NB4 (cell line): Measurements from ENCODE around the gene NLRP8.
"Not testable (repeated sequence)": the region's sequence is repeated elsewhere in the genome, so short reads cannot be mapped to it uniquely, and the experiment has no call there.

Experiments
- DNase-seq: peaks from one replicate; pipeline ENCODE4 v3.0.0; 2010; ENCODE audit warnings: low read depth
- H3K4me3 ChIP-seq: one replicate; pipeline ENCODE4 v1.5.1; 2011; ENCODE audit warnings: mild to moderate bottlenecking, low read depth, low read length, moderate library complexity
- CTCF ChIP-seq: IDR thresholded peaks from one replicate; pipeline ENCODE4 v1.5.1; 2012; ENCODE audit warnings: low read depth, low read length
- MAX ChIP-seq: IDR thresholded peaks from 2 replicates; pipeline ENCODE4 v1.6.1; 2011; ENCODE audit warnings: low read depth, low read length
- MYC ChIP-seq: IDR thresholded peaks from 2 replicates; pipeline ENCODE4 v1.6.1; 2011; ENCODE audit warnings: low read depth, low read length
- POLR2A ChIP-seq: IDR thresholded peaks from 2 replicates; pipeline ENCODE4 v1.6.1; 2011; ENCODE audit warnings: mild to moderate bottlenecking; ENCODE audit not compliant: insufficient read length; ENCODE audit errors: extremely low read depth

The NLRP8 gene

GRCh38 chr19:55907746-55908145 is 39.9 kb upstream of the NLRP8 start:
- no peak for TF ChIP-seq POLR2A
- TF ChIP-seq MYC, result no peak
- no peak for TF ChIP-seq CTCF
- TF ChIP-seq MAX, result no peak
- no peak for DNase-seq
- H3K4me3 ChIP-seq, result no peak overlapping the region

GRCh38 chr19:55909801-55910200 is 37.8 kb upstream of the NLRP8 start:
- TF ChIP-seq MAX, result no peak
- no peak for TF ChIP-seq MYC
- TF ChIP-seq POLR2A, result no peak
- no peak for TF ChIP-seq CTCF
- no peak overlapping the region for H3K4me3 ChIP-seq
- DNase-seq, result no peak

GRCh38 chr19:55912916-55913315 is 34.7 kb upstream of the NLRP8 start:
- TF ChIP-seq CTCF, result no peak
- no peak for TF ChIP-seq MYC
- no peak for TF ChIP-seq POLR2A
- TF ChIP-seq MAX, result no peak
- H3K4me3 ChIP-seq, result no peak overlapping the region
- no peak for DNase-seq

- DNase-seq, result peak; percentile 19
- no peak overlapping the region for H3K4me3 ChIP-seq
- no peak for TF ChIP-seq MYC
- TF ChIP-seq POLR2A, result no peak
- peak; percentile 60 for TF ChIP-seq CTCF
- no peak for TF ChIP-seq MAX
Observed at GRCh38 chr19:55913643-55914268, 33.9 kb upstream of the NLRP8 start.

GRCh38 chr19:55923556-55923955 is 24.1 kb upstream of the NLRP8 start:
- no peak overlapping the region for H3K4me3 ChIP-seq
- TF ChIP-seq POLR2A (no peak), MAX (no peak), MYC (no peak)
- no peak for DNase-seq

GRCh38 chr19:55927991-55928390 is 19.6 kb upstream of the NLRP8 start:
- no peak for TF ChIP-seq POLR2A
- no peak for TF ChIP-seq CTCF
- TF ChIP-seq MYC, result no peak
- TF ChIP-seq MAX, result no peak
- H3K4me3 ChIP-seq, result no peak overlapping the region
- DNase-seq, result no peak

- DNase-seq, H3K4me3 ChIP-seq: not testable (repeated sequence)
Observed at GRCh38 chr19:55929258-55929657, 18.4 kb upstream of the NLRP8 start.
